A549 (cell line): ENCODE data around the gene FKBP4. TPM values are rescaled to one million over a fixed set of nuclear protein-coding genes. Genes with fewer than 3 reads are reported as not detected.
A peak's percentile ranks its signal among the peaks of the same experiment; 100 is the strongest.

Experiments
- ATAC-seq, 2 experiments: fragments of 200-7000 bp in 1 of 2; fragments of >200 bp in 1 of 2; cut with Nextera tagmentation in 1 of 2; cut with Tn5 transposase in 1 of 2; 3 replicates each; pipeline versions ENCODE4 v1.8.0 to v1.9.1; 2018 to 2020; ENCODE audit warnings: mild to moderate bottlenecking in 1 of 2, moderate library complexity in 1 of 2
- CTCF ChIA-PET: fragments of 300-600 bp; sonication (Branson Sonifier 250); formaldehyde crosslinking; extraction: SDS; loops from one replicate; lab custom pipeline; 2021; ENCODE audit warnings: antibody characterized with exemption, inconsistent platforms; lab: Yijun Ruan, JAX
- POLR2A ChIA-PET: fragments of 350-600 bp; formaldehyde crosslinking; extraction: SDS; loops from one replicate; lab custom pipeline; 2021; ENCODE audit warnings: antibody characterized with exemption, inconsistent platforms; lab: Yijun Ruan, JAX
- DNase-seq, 2 experiments: peaks; one replicate each; pipeline versions ENCODE4 v3.0.0 to v3.0.0-alpha.2; 2011 to 2016; ENCODE audit warnings: low read depth in 1 of 2, low spot score in 1 of 2
- FAIRE-seq: peaks from 2 replicates; lab custom pipeline; 2011; peaks lifted over from hg19 to GRCh38; lab: Jason Lieb, UNC
- H3K27ac ChIP-seq, 2 experiments: fragments of >200 bp; sonication (Bioruptor Twin); formaldehyde crosslinking; 3 replicates each; pipeline ENCODE4 v1.5.1; 2016 to 2017
- H3K4me1 ChIP-seq: fragments of >200 bp; sonication (Bioruptor Twin); formaldehyde crosslinking; 3 replicates; pipeline ENCODE4 v1.6.1; 2016
- H3K4me2 ChIP-seq: fragments of >200 bp; sonication (Bioruptor Twin); formaldehyde crosslinking; 3 replicates; pipeline ENCODE4 v1.6.1; 2016
- H3K4me3 ChIP-seq: fragments of >200 bp; sonication (Bioruptor Twin); formaldehyde crosslinking; 3 replicates; pipeline ENCODE4 v1.5.1; 2016
- H3K9me3 ChIP-seq: fragments of >200 bp; sonication (Bioruptor Twin); formaldehyde crosslinking; 3 replicates; pipeline ENCODE4 v1.6.1; 2016
- BHLHE40 ChIP-seq: IDR thresholded peaks from 2 replicates; pipeline ENCODE4 v1.6.1; 2012; ENCODE audit warnings: low read depth, low read length, inconsistent platforms
- FOSB ChIP-seq: fragments of 250-450 bp; sonication (Bioruptor Pico); IDR thresholded peaks from 2 replicates; pipeline ENCODE4 v1.5.0; 2020; ENCODE audit warnings: mild to moderate bottlenecking, moderate library complexity
- HEYL ChIP-seq: fragments of 250-450 bp; sonication (Bioruptor Pico); IDR thresholded peaks from 2 replicates; pipeline ENCODE4 v1.8.0; 2021; ENCODE audit warnings: mild to moderate bottlenecking, moderate library complexity
- HOXB13 ChIP-seq: fragments of 250-450 bp; sonication (Bioruptor Pico); IDR thresholded peaks from 2 replicates; pipeline ENCODE4 v1.5.0; 2020; ENCODE audit warnings: low read depth, mild to moderate bottlenecking, moderate library complexity
- KDM5A ChIP-seq: fragments of 200-600 bp; sonication (generic); IDR thresholded peaks from 2 replicates; pipeline ENCODE4 v1.6.1; 2016; ENCODE audit warnings: antibody characterized with exemption, mild to moderate bottlenecking
- MAZ ChIP-seq: fragments of 150-350 bp; IDR thresholded peaks from 2 replicates; pipeline ENCODE4 v1.6.1; 2014; ENCODE audit warnings: antibody characterized with exemption, low read depth, low read length, borderline replicate concordance
- NFE2L2 ChIP-seq: fragments of 150-350 bp; conservative IDR thresholded peaks from 2 replicates; pipeline ENCODE4 v1.6.1; 2014; ENCODE audit warnings: low read length
- NPAS2 ChIP-seq: fragments of 250-450 bp; sonication (Bioruptor Pico); IDR thresholded peaks from 2 replicates; pipeline ENCODE4 v1.8.0; 2022; ENCODE audit warnings: mild to moderate bottlenecking, moderate library complexity, borderline replicate concordance
- NR3C1 ChIP-seq: fragments of >200 bp; sonication (Bioruptor Twin); formaldehyde crosslinking; IDR thresholded peaks from 3 replicates; pipeline ENCODE4 v1.6.1; 2017
- POLR2A ChIP-seq: IDR thresholded peaks from 2 replicates; pipeline ENCODE4 v1.6.1; 2012; ENCODE audit warnings: mild to moderate bottlenecking, low read length
- RCOR1 ChIP-seq: fragments of 150-350 bp; IDR thresholded peaks from 2 replicates; pipeline ENCODE4 v1.6.1; 2014; ENCODE audit warnings: antibody characterized with exemption, low read length, low read depth
- RNF2 ChIP-seq: fragments of 200-600 bp; sonication (generic); IDR thresholded peaks from 2 replicates; pipeline ENCODE4 v1.6.1; 2016; ENCODE audit warnings: low read depth, mild to moderate bottlenecking, antibody characterized with exemption, moderate library complexity, borderline replicate concordance
- SREBF2 ChIP-seq: fragments of 450-650 bp; IDR thresholded peaks from 2 replicates; pipeline ENCODE4 v1.6.1; 2014; ENCODE audit warnings: mild to moderate bottlenecking, moderate library complexity
- TFCP2L1 ChIP-seq: fragments of 250-450 bp; sonication (Bioruptor Pico); IDR thresholded peaks from 2 replicates; pipeline ENCODE4 v1.5.0; 2021; ENCODE audit warnings: mild to moderate bottlenecking
- ZC3H11A ChIP-seq: fragments of 450-650 bp; IDR thresholded peaks from 2 replicates; pipeline ENCODE4 v1.6.1; 2014; ENCODE audit warnings: antibody characterized with exemption, mild to moderate bottlenecking
- ZNF302 ChIP-seq: fragments of 250-450 bp; sonication (Bioruptor Pico); IDR thresholded peaks from 2 replicates; pipeline ENCODE4 v1.9.0; 2021; ENCODE audit warnings: inconsistent platforms, mild to moderate bottlenecking, moderate library complexity
- ZSCAN20 ChIP-seq: fragments of 250-450 bp; sonication (Bioruptor Pico); IDR thresholded peaks from 2 replicates; pipeline ENCODE4 v1.8.0; 2022; ENCODE audit warnings: mild to moderate bottlenecking, moderate library complexity
- WGBS: methylation state at CpG from one replicate; pipeline ENCODE4 v1.1.6; 2017; ENCODE audit errors: missing lambda C conversion rate; 5-methylcytosine and 5-hydroxymethylcytosine counted together
- polyA plus RNA-seq, 4 experiments: library from polyadenylated mRNA; depleted of rRNA in 3 of 4; stranded (reverse); fragments of >200 nt; fragmentation: RNase III in 1 of 4; extraction: RNeasy Plus Mini Kit Qiagen cat#74134 plus additional on column Dnase treatment in 1 of 4; gene quantifications; 2 replicates in 3 of 4; 3 replicates in 1 of 4; pipeline ENCODE4 v1.2.3, GENCODE V29; 2011 to 2017
- TF ChIP-seq, protein P1 (sequence below): fragments of >200 bp; sonication (Bioruptor Twin); formaldehyde crosslinking; IDR thresholded peaks from 3 replicates; pipeline ENCODE4 v1.5.1; 2016
- TF ChIP-seq, protein P2 (sequence below): fragments of 200-600 bp; sonication (generic); IDR thresholded peaks from 2 replicates; pipeline ENCODE4 v1.6.1; 2016; ENCODE audit warnings: antibody characterized with exemption, mild to moderate bottlenecking, moderate library complexity
- TF ChIP-seq, protein P3 (sequence below): IDR thresholded peaks from 2 replicates; pipeline ENCODE4 v1.6.1; 2012; ENCODE audit warnings: low read depth, borderline replicate concordance
- TF ChIP-seq, protein P4 (sequence below): fragments of >200 bp; sonication (Bioruptor Twin); formaldehyde crosslinking; IDR thresholded peaks from 2 replicates; pipeline ENCODE4 v1.6.1; 2016

Gene FKBP4
- polyA plus RNA-seq, 2 of the 4 experiments (the other 2 are of a cell fraction) = 108 to 137 TPM

DNA sequence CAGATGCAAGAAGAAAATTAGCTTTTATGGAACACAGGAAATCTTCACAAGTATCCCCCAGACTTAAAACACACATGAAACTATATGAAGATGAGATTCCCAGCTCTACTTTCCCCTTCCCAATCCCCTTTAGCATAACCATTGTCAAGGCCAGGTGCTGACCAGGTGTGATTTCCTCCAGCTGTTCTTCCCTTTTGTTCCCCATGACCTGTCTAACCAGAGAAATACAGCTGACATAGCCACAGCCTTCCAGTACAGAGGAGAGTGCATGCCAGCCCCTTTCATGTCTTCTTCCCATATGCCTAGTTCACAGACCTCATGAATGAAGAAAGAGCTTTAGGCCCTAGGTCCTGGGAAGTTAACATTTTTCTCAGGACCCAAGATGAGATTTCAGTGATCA, 43.5 kb upstream of the FKBP4 start:
- ChIA-PET POLR2A (no interaction called here), CTCF (interaction anchor here (1.1 to 2.1 kb wide), 4 partner anchors 10 to 545 kb away, joined by 3 to 7 read pairs (median 4); no protein-coding TSS in a partner anchor)
- FAIRE-seq (no peak), ATAC-seq (no peak), DNase-seq (no peak)
- H3K4me2 ChIP-seq = no peak overlapping the region
- TF ChIP-seq NPAS2 (CRISPR knock-in tag) (no peak), NR3C1 (no peak), SREBF2 (no peak), ZC3H11A (no peak), FOSB (CRISPR knock-in tag) (no peak), RCOR1 (no peak), HEYL (CRISPR knock-in tag) (no peak), ZSCAN20 (CRISPR knock-in tag) (no peak), BHLHE40 (no peak), ZNF302 (no peak), MAZ (no peak), KDM5A (no peak), RNF2 (no peak), POLR2A (no peak), TFCP2L1 (CRISPR knock-in tag) (no peak)
- TF ChIP-seq, protein P1, sequence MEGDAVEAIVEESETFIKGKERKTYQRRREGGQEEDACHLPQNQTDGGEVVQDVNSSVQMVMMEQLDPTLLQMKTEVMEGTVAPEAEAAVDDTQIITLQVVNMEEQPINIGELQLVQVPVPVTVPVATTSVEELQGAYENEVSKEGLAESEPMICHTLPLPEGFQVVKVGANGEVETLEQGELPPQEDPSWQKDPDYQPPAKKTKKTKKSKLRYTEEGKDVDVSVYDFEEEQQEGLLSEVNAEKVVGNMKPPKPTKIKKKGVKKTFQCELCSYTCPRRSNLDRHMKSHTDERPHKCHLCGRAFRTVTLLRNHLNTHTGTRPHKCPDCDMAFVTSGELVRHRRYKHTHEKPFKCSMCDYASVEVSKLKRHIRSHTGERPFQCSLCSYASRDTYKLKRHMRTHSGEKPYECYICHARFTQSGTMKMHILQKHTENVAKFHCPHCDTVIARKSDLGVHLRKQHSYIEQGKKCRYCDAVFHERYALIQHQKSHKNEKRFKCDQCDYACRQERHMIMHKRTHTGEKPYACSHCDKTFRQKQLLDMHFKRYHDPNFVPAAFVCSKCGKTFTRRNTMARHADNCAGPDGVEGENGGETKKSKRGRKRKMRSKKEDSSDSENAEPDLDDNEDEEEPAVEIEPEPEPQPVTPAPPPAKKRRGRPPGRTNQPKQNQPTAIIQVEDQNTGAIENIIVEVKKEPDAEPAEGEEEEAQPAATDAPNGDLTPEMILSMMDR = no peak
- TF ChIP-seq, protein P2, sequence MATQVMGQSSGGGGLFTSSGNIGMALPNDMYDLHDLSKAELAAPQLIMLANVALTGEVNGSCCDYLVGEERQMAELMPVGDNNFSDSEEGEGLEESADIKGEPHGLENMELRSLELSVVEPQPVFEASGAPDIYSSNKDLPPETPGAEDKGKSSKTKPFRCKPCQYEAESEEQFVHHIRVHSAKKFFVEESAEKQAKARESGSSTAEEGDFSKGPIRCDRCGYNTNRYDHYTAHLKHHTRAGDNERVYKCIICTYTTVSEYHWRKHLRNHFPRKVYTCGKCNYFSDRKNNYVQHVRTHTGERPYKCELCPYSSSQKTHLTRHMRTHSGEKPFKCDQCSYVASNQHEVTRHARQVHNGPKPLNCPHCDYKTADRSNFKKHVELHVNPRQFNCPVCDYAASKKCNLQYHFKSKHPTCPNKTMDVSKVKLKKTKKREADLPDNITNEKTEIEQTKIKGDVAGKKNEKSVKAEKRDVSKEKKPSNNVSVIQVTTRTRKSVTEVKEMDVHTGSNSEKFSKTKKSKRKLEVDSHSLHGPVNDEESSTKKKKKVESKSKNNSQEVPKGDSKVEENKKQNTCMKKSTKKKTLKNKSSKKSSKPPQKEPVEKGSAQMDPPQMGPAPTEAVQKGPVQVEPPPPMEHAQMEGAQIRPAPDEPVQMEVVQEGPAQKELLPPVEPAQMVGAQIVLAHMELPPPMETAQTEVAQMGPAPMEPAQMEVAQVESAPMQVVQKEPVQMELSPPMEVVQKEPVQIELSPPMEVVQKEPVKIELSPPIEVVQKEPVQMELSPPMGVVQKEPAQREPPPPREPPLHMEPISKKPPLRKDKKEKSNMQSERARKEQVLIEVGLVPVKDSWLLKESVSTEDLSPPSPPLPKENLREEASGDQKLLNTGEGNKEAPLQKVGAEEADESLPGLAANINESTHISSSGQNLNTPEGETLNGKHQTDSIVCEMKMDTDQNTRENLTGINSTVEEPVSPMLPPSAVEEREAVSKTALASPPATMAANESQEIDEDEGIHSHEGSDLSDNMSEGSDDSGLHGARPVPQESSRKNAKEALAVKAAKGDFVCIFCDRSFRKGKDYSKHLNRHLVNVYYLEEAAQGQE = no peak
- TF ChIP-seq, protein P3, sequence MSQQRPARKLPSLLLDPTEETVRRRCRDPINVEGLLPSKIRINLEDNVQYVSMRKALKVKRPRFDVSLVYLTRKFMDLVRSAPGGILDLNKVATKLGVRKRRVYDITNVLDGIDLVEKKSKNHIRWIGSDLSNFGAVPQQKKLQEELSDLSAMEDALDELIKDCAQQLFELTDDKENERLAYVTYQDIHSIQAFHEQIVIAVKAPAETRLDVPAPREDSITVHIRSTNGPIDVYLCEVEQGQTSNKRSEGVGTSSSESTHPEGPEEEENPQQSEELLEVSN = no peak
- TF ChIP-seq, protein P4, sequence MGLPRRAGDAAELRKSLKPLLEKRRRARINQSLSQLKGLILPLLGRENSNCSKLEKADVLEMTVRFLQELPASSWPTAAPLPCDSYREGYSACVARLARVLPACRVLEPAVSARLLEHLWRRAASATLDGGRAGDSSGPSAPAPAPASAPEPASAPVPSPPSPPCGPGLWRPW = no peak
- no peak overlapping the region for H3K4me3 ChIP-seq
- H3K9me3 ChIP-seq = no peaks in the 10 kb centered on the region
- no peaks in the 10 kb centered on the region for H3K4me1 ChIP-seq
- no peak overlapping the region for H3K27ac ChIP-seq

DNA sequence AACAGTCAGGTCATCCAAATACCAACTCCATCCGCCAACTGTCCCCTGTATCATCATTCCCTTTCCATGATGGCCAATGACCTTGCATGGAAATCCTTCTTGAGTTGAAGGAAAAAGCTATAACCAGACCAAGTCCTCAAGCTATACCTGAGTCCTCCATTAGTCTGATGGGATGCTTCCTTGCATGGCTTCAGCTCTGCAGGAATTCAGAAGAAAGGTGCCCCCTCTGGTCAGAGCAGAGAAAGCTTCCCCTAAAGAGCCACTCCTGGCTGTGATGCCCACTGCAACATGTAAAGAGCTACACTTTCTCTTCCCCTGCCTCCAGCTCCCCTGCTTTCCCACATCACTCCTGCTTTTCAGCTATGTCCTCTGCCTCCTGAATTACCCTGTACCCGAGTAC, 43.1 kb upstream of the FKBP4 start:
- FAIRE-seq (no peak), ATAC-seq (peak; percentile 52 to 79; a peak in 4 of 6 replicates), DNase-seq (peak in 1 of 2 experiments; percentile 26)
- H3K4me2 ChIP-seq = no peak overlapping the region
- H3K27ac ChIP-seq = no peak overlapping the region
- TF ChIP-seq HOXB13 (CRISPR knock-in tag) (no peak), ZC3H11A (no peak), NFE2L2 (no peak)
- no peaks in the 10 kb centered on the region for H3K4me1 ChIP-seq
- CTCF ChIA-PET = interaction anchor here (1.1 to 2.1 kb wide), 4 partner anchors 11 to 545 kb away, joined by 3 to 7 read pairs (median 4); no protein-coding TSS in a partner anchor
- WGBS = 2% methylated on average over 2 of the region's 2 CpGs
- H3K9me3 ChIP-seq = no peaks in the 10 kb centered on the region
- H3K4me3 ChIP-seq = no peak overlapping the region
- POLR2A ChIA-PET = no interaction called here
